ENCODE data around the gene STX18.

DNA sequence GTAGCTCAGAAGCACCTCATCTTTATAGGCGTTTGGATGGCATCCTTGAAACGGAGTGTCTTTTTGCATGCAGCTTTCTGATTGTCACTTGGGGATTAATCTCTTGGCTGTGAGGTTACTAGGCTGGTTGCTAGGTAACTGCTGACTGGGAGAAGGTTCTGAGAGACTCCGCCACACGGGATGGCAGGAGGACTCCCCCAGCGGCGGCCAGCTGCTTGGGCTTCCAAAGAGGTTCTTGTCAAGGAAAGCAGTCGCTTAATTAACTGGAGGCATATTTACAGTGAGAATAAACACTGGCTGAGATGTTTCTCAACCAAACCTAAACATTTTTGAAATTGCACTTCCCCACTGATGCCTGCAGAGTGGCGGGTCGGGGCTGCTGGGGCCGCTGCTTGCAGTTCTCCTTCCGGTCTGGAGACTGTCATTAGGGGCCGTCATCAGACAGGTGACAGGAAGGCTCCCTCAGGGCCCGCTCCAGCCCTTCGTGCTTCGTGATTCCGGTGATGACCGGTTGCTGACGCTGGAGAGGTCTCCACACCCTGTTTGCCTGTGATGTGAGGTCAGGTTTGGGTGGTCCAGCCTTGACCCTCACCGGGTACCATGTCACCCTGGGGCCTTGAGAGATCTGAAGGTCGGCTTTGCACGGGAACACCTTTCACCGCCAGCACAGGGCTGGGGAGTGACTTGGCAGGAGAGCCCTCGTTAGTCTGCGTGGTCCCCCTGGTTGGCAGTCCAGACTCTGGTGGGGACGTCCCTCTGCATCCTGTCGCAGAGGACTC is 145.8 kb downstream of the STX18 start:
- no peak for TF ChIP-seq CTCF (IDR thresholded peaks at IDR 0.05)
- TF ChIP-seq POLR2A (IDR thresholded peaks at IDR 0.05) = no peak
